ENCODE results near the gene PRKN.

The PRKN gene

GRCh38 chr6:162371121-162371520 lies 356.4 kb downstream of the PRKN start:
- Histone ChIP-seq H3K23ac (ENCODE audit: low read length in 2 of 2) (no peak overlapping the region), H3K9ac (ENCODE audit: low read length) (no peak overlapping the region), H3K36me3 (ENCODE audit: control insufficient read depth in 1 of 2, insufficient read depth in 2 of 2, low read depth in 1 of 2, low read length in 2 of 2) (no peaks in the 10 kb centered on the region), H3K4me1 (ENCODE audit: control insufficient read depth, insufficient read depth, low read depth, low read length) (peaks cover 6% of the 10 kb centered on the region), H3K4me2 (ENCODE audit: low read length, poor library complexity, severe bottlenecking) (no peak overlapping the region), H3K79me1 (replicated peaks; ENCODE audit: low read length, poor library complexity, severe bottlenecking) (no peaks in the 10 kb centered on the region), H2BK120ac (ENCODE audit: low read depth, low read length) (no peak overlapping the region), H3K14ac (ENCODE audit: low read length in 2 of 2) (no peak overlapping the region), H3K9me3 (ENCODE audit: control insufficient read depth, low read length) (no peaks in the 10 kb centered on the region), H3K4me3 (ENCODE audit: insufficient read depth in 1 of 2, low read depth in 1 of 2, low read length in 2 of 2) (no peak overlapping the region), H2AK5ac (ENCODE audit: low read length, severe bottlenecking) (peak overlapping the region; percentile 9), H3K18ac (ENCODE audit: low read depth in 1 of 2, low read length in 2 of 2) (no peak overlapping the region), H2AFZ (ENCODE audit: low read depth, low read length) (no peak overlapping the region), H3K27ac (ENCODE audit: low read length, poor library complexity, severe bottlenecking) (no peak overlapping the region), H3K4ac (ENCODE audit: low read depth in 1 of 2, low read length in 2 of 2) (no peak overlapping the region), H4K8ac (ENCODE audit: low read length) (no peak overlapping the region), H2BK12ac (ENCODE audit: low read length in 2 of 2) (no peak overlapping the region), H2BK15ac (ENCODE audit: low read depth, poor library complexity, severe bottlenecking) (no peak overlapping the region), H3K27me3 (ENCODE audit: control insufficient read depth in 1 of 2, insufficient read depth in 1 of 2, low read length in 2 of 2) (no peaks in the 10 kb centered on the region), H2BK5ac (ENCODE audit: low read depth, low read length, poor library complexity, severe bottlenecking) (no peak overlapping the region), H4K91ac (ENCODE audit: low read length) (no peak overlapping the region)
- no peak for DNase-seq
- WGBS, result 77% methylated on average over 5 of the region's 5 CpGs

DNA sequence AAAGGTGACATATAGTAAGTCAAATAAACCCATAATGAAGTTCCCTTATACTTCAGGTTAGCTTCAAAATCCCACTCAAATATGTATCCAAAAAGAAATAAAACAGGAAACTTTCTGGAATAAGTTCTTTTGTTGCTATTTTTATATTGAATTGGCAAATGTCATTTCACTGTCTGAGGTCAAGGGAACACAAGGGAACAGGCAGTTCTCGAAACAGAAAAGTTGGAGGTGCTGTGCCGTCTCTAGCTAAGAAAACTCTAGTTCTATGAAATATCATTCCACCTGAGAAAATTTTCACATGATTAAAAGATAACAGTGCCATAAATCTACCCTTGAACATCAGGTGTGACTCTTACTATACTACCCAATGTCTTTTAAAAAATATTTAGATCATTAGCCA lies 358.5 kb downstream of the PRKN start:
- Histone ChIP-seq H3K36me3 (ENCODE audit: control insufficient read depth in 1 of 2, insufficient read depth in 2 of 2, low read depth in 1 of 2, low read length in 2 of 2) (no peaks in the 10 kb centered on the region), H2AFZ (ENCODE audit: low read depth, low read length) (no peak overlapping the region), H3K27ac (ENCODE audit: low read length, poor library complexity, severe bottlenecking) (no peak overlapping the region), H3K9me3 (ENCODE audit: control insufficient read depth, low read length) (no peaks in the 10 kb centered on the region), H2BK5ac (ENCODE audit: low read depth, low read length, poor library complexity, severe bottlenecking) (no peak overlapping the region), H3K4me2 (ENCODE audit: low read length, poor library complexity, severe bottlenecking) (no peak overlapping the region), H3K4ac (ENCODE audit: low read depth in 1 of 2, low read length in 2 of 2) (no peak overlapping the region), H3K23ac (ENCODE audit: low read length in 2 of 2) (no peak overlapping the region), H3K27me3 (ENCODE audit: control insufficient read depth in 1 of 2, insufficient read depth in 1 of 2, low read length in 2 of 2) (no peaks in the 10 kb centered on the region), H3K79me1 (replicated peaks; ENCODE audit: low read length, poor library complexity, severe bottlenecking) (no peaks in the 10 kb centered on the region), H3K4me3 (ENCODE audit: insufficient read depth in 1 of 2, low read depth in 1 of 2, low read length in 2 of 2) (no peak overlapping the region), H2BK15ac (ENCODE audit: low read depth, poor library complexity, severe bottlenecking) (no peak overlapping the region), H3K18ac (ENCODE audit: low read depth in 1 of 2, low read length in 2 of 2) (no peak overlapping the region), H3K4me1 (ENCODE audit: control insufficient read depth, insufficient read depth, low read depth, low read length) (peaks cover 6% of the 10 kb centered on the region), H3K9ac (ENCODE audit: low read length) (no peak overlapping the region), H4K8ac (ENCODE audit: low read length) (no peak overlapping the region), H2BK12ac (ENCODE audit: low read length in 2 of 2) (no peak overlapping the region), H2BK120ac (ENCODE audit: low read depth, low read length) (no peak overlapping the region), H3K14ac (ENCODE audit: low read length in 2 of 2) (no peak overlapping the region), H2AK5ac (ENCODE audit: low read length, severe bottlenecking) (no peak overlapping the region), H4K91ac (ENCODE audit: low read length) (no peak overlapping the region)
- DNase-seq, result no peak
- WGBS, result 82% methylated on average over 2 of the region's 2 CpGs

DNA sequence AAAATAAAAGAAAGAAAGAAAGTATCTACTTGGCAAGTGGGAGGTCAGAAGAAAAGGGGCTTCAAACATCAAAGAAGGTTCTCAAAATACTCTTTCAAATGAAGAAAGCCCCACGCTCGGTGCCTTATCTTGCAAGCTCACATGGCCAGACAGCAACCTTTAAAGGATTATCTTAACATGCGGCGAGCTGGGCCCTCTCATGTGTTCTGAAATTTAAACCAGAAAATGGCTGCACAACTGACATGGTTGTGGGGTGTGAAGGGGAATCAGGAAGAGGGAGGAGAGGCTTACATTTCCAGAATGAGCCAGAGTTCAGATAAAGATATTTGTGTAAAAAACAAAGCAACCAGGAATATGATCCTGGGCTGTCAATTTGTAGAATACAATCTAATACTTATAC lies 363.1 kb downstream of the PRKN start:
- no peak overlapping the region for H3K23ac ChIP-seq (ENCODE audit: low read length in 2 of 2)
- no peak overlapping the region for H3K14ac ChIP-seq (ENCODE audit: low read length in 2 of 2)
- H2AK5ac ChIP-seq (ENCODE audit: low read length, severe bottlenecking), result peak overlapping the region; percentile 45
- no peaks in the 10 kb centered on the region for H3K9me3 ChIP-seq (ENCODE audit: control insufficient read depth, low read length)
- 55% methylated on average over 4 of the region's 4 CpGs for WGBS
- no peak overlapping the region for H2BK5ac ChIP-seq (ENCODE audit: low read depth, low read length, poor library complexity, severe bottlenecking)
- no peak overlapping the region for H4K8ac ChIP-seq (ENCODE audit: low read length)
- no peaks in the 10 kb centered on the region for H3K4me1 ChIP-seq (ENCODE audit: control insufficient read depth, insufficient read depth, low read depth, low read length)
- no peak for DNase-seq
- no peak overlapping the region for H3K4me2 ChIP-seq (ENCODE audit: low read length, poor library complexity, severe bottlenecking)
- no peak overlapping the region for H3K9ac ChIP-seq (ENCODE audit: low read length)
- H2BK12ac ChIP-seq (ENCODE audit: low read length in 2 of 2), result no peak overlapping the region
- H3K27me3 ChIP-seq (ENCODE audit: control insufficient read depth in 1 of 2, insufficient read depth in 1 of 2, low read length in 2 of 2), result no peaks in the 10 kb centered on the region
- H2AFZ ChIP-seq (ENCODE audit: low read depth, low read length), result no peak overlapping the region
- no peak overlapping the region for H3K4me3 ChIP-seq (ENCODE audit: insufficient read depth in 1 of 2, low read depth in 1 of 2, low read length in 2 of 2)
- H3K36me3 ChIP-seq (ENCODE audit: control insufficient read depth in 1 of 2, insufficient read depth in 2 of 2, low read depth in 1 of 2, low read length in 2 of 2), result no peaks in the 10 kb centered on the region
- H3K27ac ChIP-seq (ENCODE audit: low read length, poor library complexity, severe bottlenecking), result no peak overlapping the region
- no peak overlapping the region for H4K91ac ChIP-seq (ENCODE audit: low read length)
- H2BK15ac ChIP-seq (ENCODE audit: low read depth, poor library complexity, severe bottlenecking), result no peak overlapping the region
- H2BK120ac ChIP-seq (ENCODE audit: low read depth, low read length), result no peak overlapping the region
- no peak overlapping the region for H3K18ac ChIP-seq (ENCODE audit: low read depth in 1 of 2, low read length in 2 of 2)
- H3K79me1 ChIP-seq (replicated peaks; ENCODE audit: low read length, poor library complexity, severe bottlenecking), result no peaks in the 10 kb centered on the region
- no peak overlapping the region for H3K4ac ChIP-seq (ENCODE audit: low read depth in 1 of 2, low read length in 2 of 2)

GRCh38 chr6:162363757-162364156 lies 363.8 kb downstream of the PRKN start:
- H3K27me3 ChIP-seq (ENCODE audit: control insufficient read depth in 1 of 2, insufficient read depth in 1 of 2, low read length in 2 of 2), result no peaks in the 10 kb centered on the region
- no peak overlapping the region for H2BK12ac ChIP-seq (ENCODE audit: low read length in 2 of 2)
- H2AFZ ChIP-seq (ENCODE audit: low read depth, low read length), result no peak overlapping the region
- no peak overlapping the region for H3K4ac ChIP-seq (ENCODE audit: low read depth in 1 of 2, low read length in 2 of 2)
- no peaks in the 10 kb centered on the region for H3K9me3 ChIP-seq (ENCODE audit: control insufficient read depth, low read length)
- no peak for DNase-seq
- H2BK15ac ChIP-seq (ENCODE audit: low read depth, poor library complexity, severe bottlenecking), result no peak overlapping the region
- no peaks in the 10 kb centered on the region for H3K79me1 ChIP-seq (replicated peaks; ENCODE audit: low read length, poor library complexity, severe bottlenecking)
- H4K91ac ChIP-seq (ENCODE audit: low read length), result no peak overlapping the region
- H2BK5ac ChIP-seq (ENCODE audit: low read depth, low read length, poor library complexity, severe bottlenecking), result no peak overlapping the region
- WGBS, result 79% methylated on average over 3 of the region's 4 CpGs
- H3K9ac ChIP-seq (ENCODE audit: low read length), result no peak overlapping the region
- no peak overlapping the region for H2BK120ac ChIP-seq (ENCODE audit: low read depth, low read length)
- no peaks in the 10 kb centered on the region for H3K4me1 ChIP-seq (ENCODE audit: control insufficient read depth, insufficient read depth, low read depth, low read length)
- no peak overlapping the region for H3K14ac ChIP-seq (ENCODE audit: low read length in 2 of 2)
- no peak overlapping the region for H3K23ac ChIP-seq (ENCODE audit: low read length in 2 of 2)
- H3K27ac ChIP-seq (ENCODE audit: low read length, poor library complexity, severe bottlenecking), result no peak overlapping the region
- H3K4me2 ChIP-seq (ENCODE audit: low read length, poor library complexity, severe bottlenecking), result no peak overlapping the region
- H3K4me3 ChIP-seq (ENCODE audit: insufficient read depth in 1 of 2, low read depth in 1 of 2, low read length in 2 of 2), result no peak overlapping the region
- no peak overlapping the region for H3K18ac ChIP-seq (ENCODE audit: low read depth in 1 of 2, low read length in 2 of 2)
- no peak overlapping the region for H2AK5ac ChIP-seq (ENCODE audit: low read length, severe bottlenecking)
- no peaks in the 10 kb centered on the region for H3K36me3 ChIP-seq (ENCODE audit: control insufficient read depth in 1 of 2, insufficient read depth in 2 of 2, low read depth in 1 of 2, low read length in 2 of 2)
- no peak overlapping the region for H4K8ac ChIP-seq (ENCODE audit: low read length)
